ENCODE measurements around the gene HOXC13.

DNA sequence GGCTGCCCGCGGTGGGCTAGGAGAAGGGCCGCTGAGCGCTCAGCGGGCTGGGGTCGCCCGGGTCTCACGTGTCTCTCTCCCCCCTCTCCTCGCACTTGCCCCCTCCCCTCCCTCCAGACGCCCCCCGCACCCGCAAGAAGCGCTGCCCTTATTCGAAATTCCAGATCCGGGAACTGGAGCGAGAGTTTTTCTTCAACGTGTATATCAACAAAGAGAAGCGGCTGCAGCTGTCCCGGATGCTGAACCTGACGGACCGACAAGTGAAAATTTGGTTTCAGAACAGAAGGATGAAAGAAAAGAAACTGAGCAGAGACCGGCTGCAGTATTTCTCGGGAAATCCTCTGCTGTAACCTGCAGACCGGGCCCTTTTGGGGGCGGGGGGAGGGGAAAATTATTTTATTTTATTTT, 36.4 kb downstream of the HOXC13 start:
- TF ChIP-seq FOXJ3 (CRISPR knock-in tag; IDR thresholded peaks at IDR 0.05) (no peak), EP300 (IDR thresholded peaks at IDR 0.05; ENCODE audit: low read length) (no peak), ZBTB17 (CRISPR knock-in tag; IDR thresholded peaks at IDR 0.05) (no peak), SP2 (IDR thresholded peaks at IDR 0.05; ENCODE audit: extremely low read depth, low read depth, low read length, poor library complexity, severe bottlenecking) (no peak), BHLHE40 (IDR thresholded peaks at IDR 0.05; ENCODE audit: low read length) (no peak), SUPT5H (IDR thresholded peaks at IDR 0.05) (no peak)
- TF ChIP-seq, protein P1, sequence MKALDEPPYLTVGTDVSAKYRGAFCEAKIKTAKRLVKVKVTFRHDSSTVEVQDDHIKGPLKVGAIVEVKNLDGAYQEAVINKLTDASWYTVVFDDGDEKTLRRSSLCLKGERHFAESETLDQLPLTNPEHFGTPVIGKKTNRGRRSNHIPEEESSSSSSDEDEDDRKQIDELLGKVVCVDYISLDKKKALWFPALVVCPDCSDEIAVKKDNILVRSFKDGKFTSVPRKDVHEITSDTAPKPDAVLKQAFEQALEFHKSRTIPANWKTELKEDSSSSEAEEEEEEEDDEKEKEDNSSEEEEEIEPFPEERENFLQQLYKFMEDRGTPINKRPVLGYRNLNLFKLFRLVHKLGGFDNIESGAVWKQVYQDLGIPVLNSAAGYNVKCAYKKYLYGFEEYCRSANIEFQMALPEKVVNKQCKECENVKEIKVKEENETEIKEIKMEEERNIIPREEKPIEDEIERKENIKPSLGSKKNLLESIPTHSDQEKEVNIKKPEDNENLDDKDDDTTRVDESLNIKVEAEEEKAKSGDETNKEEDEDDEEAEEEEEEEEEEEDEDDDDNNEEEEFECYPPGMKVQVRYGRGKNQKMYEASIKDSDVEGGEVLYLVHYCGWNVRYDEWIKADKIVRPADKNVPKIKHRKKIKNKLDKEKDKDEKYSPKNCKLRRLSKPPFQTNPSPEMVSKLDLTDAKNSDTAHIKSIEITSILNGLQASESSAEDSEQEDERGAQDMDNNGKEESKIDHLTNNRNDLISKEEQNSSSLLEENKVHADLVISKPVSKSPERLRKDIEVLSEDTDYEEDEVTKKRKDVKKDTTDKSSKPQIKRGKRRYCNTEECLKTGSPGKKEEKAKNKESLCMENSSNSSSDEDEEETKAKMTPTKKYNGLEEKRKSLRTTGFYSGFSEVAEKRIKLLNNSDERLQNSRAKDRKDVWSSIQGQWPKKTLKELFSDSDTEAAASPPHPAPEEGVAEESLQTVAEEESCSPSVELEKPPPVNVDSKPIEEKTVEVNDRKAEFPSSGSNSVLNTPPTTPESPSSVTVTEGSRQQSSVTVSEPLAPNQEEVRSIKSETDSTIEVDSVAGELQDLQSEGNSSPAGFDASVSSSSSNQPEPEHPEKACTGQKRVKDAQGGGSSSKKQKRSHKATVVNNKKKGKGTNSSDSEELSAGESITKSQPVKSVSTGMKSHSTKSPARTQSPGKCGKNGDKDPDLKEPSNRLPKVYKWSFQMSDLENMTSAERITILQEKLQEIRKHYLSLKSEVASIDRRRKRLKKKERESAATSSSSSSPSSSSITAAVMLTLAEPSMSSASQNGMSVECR (CRISPR knock-in tag; IDR thresholded peaks at IDR 0.05) = no peak

Data from K562 (cell line).